ENCODE data around the gene GRM7. TPM values are rescaled to one million over a fixed set of nuclear protein-coding genes. Genes with fewer than 3 reads are reported as not detected.

GRM7 gene
- total and polyA plus RNA-seq, 8 donors = 0.05 to 2.2 TPM; not detected in 6

- Histone ChIP-seq H3K9me3 (no peaks in the 10 kb centered on the region), H3K27me3 (no peaks in the 10 kb centered on the region), H3K36me3 (no peaks in the 10 kb centered on the region), H3K4me1 (no peaks in the 10 kb centered on the region), H3K27ac (no peak overlapping the region), H3K4me3 (no peak overlapping the region)
- intact Hi-C loops (cut with DNase I; ENCODE audit: low total_unique reads) = no loop called here
- 84 to 90% (median 86%) methylated on average over 5 of the region's 5 CpGs for WGBS, 5 donors
- TF ChIP-seq, protein P1, sequence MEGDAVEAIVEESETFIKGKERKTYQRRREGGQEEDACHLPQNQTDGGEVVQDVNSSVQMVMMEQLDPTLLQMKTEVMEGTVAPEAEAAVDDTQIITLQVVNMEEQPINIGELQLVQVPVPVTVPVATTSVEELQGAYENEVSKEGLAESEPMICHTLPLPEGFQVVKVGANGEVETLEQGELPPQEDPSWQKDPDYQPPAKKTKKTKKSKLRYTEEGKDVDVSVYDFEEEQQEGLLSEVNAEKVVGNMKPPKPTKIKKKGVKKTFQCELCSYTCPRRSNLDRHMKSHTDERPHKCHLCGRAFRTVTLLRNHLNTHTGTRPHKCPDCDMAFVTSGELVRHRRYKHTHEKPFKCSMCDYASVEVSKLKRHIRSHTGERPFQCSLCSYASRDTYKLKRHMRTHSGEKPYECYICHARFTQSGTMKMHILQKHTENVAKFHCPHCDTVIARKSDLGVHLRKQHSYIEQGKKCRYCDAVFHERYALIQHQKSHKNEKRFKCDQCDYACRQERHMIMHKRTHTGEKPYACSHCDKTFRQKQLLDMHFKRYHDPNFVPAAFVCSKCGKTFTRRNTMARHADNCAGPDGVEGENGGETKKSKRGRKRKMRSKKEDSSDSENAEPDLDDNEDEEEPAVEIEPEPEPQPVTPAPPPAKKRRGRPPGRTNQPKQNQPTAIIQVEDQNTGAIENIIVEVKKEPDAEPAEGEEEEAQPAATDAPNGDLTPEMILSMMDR (IDR thresholded peaks at IDR 0.05) = no peak
- TF ChIP-seq EP300 (IDR thresholded peaks at IDR 0.05) = no peak
- TF ChIP-seq POLR2A (IDR thresholded peaks at IDR 0.05) = no peak
- no peak for TF ChIP-seq POLR2AphosphoS5 (IDR thresholded peaks at IDR 0.05)
- no peak for DNase-seq
Measured at GRCh38 chr3:7249493-7250076, 388.7 kb downstream of the GRM7 start.

DNA sequence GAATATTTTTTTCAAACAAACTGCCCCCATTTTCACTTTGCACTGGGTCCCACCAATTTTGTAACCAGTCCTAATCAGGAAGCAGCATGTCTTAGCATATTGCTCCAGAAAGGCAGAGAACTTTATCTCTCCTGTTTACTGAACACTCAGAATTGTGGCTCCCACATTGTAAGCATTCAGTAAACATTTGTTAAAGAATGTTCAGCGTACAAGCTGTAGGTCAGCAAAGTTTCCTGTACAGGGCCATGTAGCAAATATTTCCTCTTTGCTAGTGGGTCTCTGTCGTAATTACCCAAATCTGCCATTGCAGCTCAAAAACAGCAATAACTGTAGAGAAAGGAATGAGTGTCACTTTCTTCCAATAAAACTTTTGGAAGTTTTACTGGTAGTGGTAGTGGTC lies 393.3 kb downstream of the GRM7 start:
- 39 to 50% (median 43%) methylated on average over 1 to 2 of the region's 2 CpGs for WGBS, 5 donors
- no peak overlapping the region for H3K4me3 ChIP-seq
- peaks cover 0 to 10% (median 8%) of the 10 kb centered on the region in 4 donors for H3K9me3 ChIP-seq
- no peaks in the 10 kb centered on the region for H3K27me3 ChIP-seq
- H3K27ac ChIP-seq = no peak overlapping the region
- no peaks in the 10 kb centered on the region for H3K4me1 ChIP-seq
- intact Hi-C loops (cut with DNase I; ENCODE audit: low total_unique reads) = no loop called here
- TF ChIP-seq POLR2AphosphoS5 (IDR thresholded peaks at IDR 0.05) (no peak), EP300 (IDR thresholded peaks at IDR 0.05) (no peak), POLR2A (IDR thresholded peaks at IDR 0.05) (no peak)
- TF ChIP-seq, protein P1 (IDR thresholded peaks at IDR 0.05) = no peak
- DNase-seq = no peak
- no peaks in the 10 kb centered on the region for H3K36me3 ChIP-seq

DNA sequence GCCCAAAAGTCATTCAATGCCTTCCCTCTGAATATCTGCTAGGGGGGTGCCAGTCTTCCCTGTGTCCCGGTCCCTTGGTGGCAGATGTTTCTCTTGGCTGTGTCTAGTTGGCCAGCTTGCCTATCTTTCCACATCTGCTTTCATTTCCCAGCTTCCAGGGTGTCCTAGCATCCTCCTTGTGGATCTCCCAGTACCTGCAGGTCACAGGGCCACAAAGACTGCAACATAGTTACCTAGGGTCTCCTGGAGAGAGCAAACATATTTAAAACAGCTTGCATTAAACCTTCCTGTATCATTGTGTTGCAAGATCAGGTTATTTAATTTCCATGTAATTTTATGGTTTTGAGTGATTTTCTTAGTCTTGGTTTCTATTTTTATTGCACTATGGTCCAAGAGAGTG lies 400.1 kb downstream of the GRM7 start:
- WGBS, 5 donors = 73 to 100% (median 82%) methylated on average over 1 of the region's 1 CpG
- intact Hi-C loops (cut with DNase I; ENCODE audit: low total_unique reads) = no loop called here

GRCh38 chr3:7263347-7264195 lies 402.7 kb downstream of the GRM7 start:
- H3K4me3 ChIP-seq = no peak overlapping the region
- 84 to 94% (median 92%) methylated on average over 5 to 13 of the region's 13 CpGs for WGBS, 5 donors
- TF ChIP-seq EP300 (IDR thresholded peaks at IDR 0.05) = no peak
- TF ChIP-seq, protein P1 (IDR thresholded peaks at IDR 0.05) = no peak
- TF ChIP-seq POLR2AphosphoS5 (IDR thresholded peaks at IDR 0.05) = no peak
- no peak for TF ChIP-seq POLR2A (IDR thresholded peaks at IDR 0.05)
- H3K27ac ChIP-seq = no peak overlapping the region
- H3K4me1 ChIP-seq = no peaks in the 10 kb centered on the region
- H3K36me3 ChIP-seq = no peaks in the 10 kb centered on the region
- DNase-seq = no peak
- intact Hi-C loops (cut with DNase I; ENCODE audit: low total_unique reads) = no loop called here
- H3K9me3 ChIP-seq = no peaks in the 10 kb centered on the region
- no peaks in the 10 kb centered on the region for H3K27me3 ChIP-seq

More for the DNA sequence above, 400.1 kb downstream of the GRM7 start:
- no peak overlapping the region for H3K4me3 ChIP-seq
- TF ChIP-seq POLR2AphosphoS5 (IDR thresholded peaks at IDR 0.05) = no peak
- H3K27me3 ChIP-seq = no peaks in the 10 kb centered on the region
- no peaks in the 10 kb centered on the region for H3K4me1 ChIP-seq
- DNase-seq = no peak
- H3K9me3 ChIP-seq = peaks cover 0 to 10% (median 8%) of the 10 kb centered on the region in 4 donors
- H3K36me3 ChIP-seq = no peaks in the 10 kb centered on the region
- no peak overlapping the region for H3K27ac ChIP-seq

DNA sequence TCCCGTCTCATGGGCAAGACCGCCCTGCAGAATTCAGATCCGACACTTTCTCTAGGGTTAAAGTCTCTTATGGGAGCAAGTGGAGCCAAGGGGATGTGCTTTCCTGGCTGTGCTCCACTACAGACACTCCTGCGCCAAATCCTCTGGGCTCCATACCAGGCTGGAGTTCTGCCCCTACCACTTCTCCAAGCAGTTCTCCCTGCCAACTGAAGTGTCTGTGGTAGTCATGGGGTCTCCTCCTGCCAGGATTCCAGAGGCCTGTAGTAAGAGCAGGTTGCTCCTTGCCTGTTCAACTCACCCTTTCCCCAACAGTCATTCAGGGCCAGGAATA lies 403.2 kb downstream of the GRM7 start:
- Histone ChIP-seq H3K27ac (no peak overlapping the region), H3K4me1 (no peaks in the 10 kb centered on the region), H3K9me3 (no peaks in the 10 kb centered on the region), H3K27me3 (no peaks in the 10 kb centered on the region), H3K4me3 (no peak overlapping the region), H3K36me3 (no peaks in the 10 kb centered on the region)
- DNase-seq = no peak
- WGBS, 5 donors = 93 to 99% (median 95%) methylated on average over 4 of the region's 4 CpGs
- no peak for TF ChIP-seq EP300 (IDR thresholded peaks at IDR 0.05)
- TF ChIP-seq POLR2AphosphoS5 (IDR thresholded peaks at IDR 0.05) = no peak
- TF ChIP-seq, protein P1 (IDR thresholded peaks at IDR 0.05) = no peak
- no peak for TF ChIP-seq POLR2A (IDR thresholded peaks at IDR 0.05)
- intact Hi-C loops (cut with DNase I; ENCODE audit: low total_unique reads) = no loop called here
